Body of pancreas (tissue), 4 donors: ENCODE data around the gene NUDT14.

Experiments used
- CTCF ChIP-seq, 7 experiments: fragments of 450-650 bp in 4 of 7; fragments of 200-600 bp in 3 of 7; sonication (generic) in 3 of 7; IDR thresholded peaks; one replicate each; pipeline ENCODE4 v1.5.1; 2016 to 2019; ENCODE audit warnings: antibody characterized with exemption in 7 of 7
- POLR2A ChIP-seq, 3 donors: fragments of 450-650 bp; IDR thresholded peaks; one replicate each; pipeline ENCODE4 v1.6.1; 2016; ENCODE audit warnings: antibody characterized with exemption in 3 of 3, mild to moderate bottlenecking in 2 of 3

GRCh38 chr14:105135700-105136395, 45.3 kb downstream of the NUDT14 start:
- TF ChIP-seq CTCF (IDR thresholded peaks at IDR 0.05) (no peak), POLR2A (IDR thresholded peaks at IDR 0.05) (no peak)
